ENCODE data around the gene GABPB1.
"Not testable (repeated sequence)": the region's sequence is repeated elsewhere in the genome, so short reads cannot be mapped to it uniquely, and the experiment has no call there.

Gene GABPB1

DNA sequence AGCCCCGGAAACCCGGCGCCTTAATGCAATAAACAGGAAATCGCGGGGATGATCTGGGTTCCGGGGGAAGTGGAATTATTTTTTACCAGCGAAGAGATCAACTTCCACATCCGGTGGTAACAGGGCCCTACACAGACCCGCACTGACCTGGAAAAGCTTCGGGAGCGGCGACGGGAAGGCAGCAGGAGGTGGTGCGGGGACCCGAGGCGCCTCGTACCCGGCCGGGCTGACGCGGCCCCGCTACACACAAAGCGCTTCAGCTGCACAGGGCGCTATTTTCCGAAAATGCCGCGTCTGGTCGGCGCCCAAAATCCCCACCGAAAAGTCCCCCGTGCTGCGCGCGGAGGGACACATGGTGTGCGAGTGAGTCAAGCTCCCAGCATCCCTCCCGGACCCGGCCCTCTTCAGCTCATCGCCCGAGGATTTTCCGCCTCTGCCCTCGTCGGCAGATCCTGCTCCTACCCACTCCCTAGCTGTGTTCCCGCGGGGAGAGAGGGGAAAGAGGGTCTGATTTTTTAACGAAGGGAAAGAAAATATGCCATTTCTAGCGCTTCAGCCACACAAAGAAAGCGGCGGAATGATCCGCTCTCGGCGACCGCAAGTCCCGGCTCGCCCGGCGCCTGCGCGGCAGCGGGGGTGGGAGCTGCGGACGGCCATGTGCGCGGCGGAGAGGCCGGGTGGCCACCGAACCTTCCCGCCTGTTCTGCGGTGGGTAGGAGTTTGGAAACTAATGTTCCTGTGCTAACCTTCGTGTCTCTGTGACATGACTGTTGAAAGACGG is at the start of gene GABPB1:
GABPB1 (minus strand) TSS at position 361 of the 781 bp plus-strand sequence. CDS start 45,400 bp downstream, outside the sequence.
- peak; percentile 82 for DNase-seq

DNA sequence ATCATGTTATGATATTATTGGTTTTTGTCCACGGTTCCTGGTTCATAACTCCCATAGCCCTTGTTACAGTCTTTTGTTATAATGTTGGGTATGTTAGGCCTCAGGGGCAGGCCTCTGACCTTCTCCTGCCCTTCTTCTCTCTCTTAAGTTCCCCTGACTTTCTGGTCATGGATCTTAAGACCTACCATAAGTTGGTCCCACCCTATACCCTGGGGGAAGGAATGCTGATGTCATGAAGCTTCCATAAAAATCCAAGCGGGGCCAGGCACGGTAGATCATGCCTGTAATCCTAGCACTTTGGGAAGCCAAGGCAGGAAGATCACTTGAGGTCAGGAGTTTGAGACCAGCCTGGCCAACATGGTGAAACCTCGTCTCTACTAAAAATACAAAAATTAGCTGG is 36.6 kb upstream of the GABPB1 start:
- not testable (repeated sequence) for DNase-seq

- DNase-seq, result no peak
Observed at GRCh38 chr15:50390554-50391264, 35.7 kb upstream of the GABPB1 start.

GRCh38 chr15:50382408-50382807 is 27.4 kb upstream of the GABPB1 start:
- not testable (repeated sequence) for DNase-seq

DNA sequence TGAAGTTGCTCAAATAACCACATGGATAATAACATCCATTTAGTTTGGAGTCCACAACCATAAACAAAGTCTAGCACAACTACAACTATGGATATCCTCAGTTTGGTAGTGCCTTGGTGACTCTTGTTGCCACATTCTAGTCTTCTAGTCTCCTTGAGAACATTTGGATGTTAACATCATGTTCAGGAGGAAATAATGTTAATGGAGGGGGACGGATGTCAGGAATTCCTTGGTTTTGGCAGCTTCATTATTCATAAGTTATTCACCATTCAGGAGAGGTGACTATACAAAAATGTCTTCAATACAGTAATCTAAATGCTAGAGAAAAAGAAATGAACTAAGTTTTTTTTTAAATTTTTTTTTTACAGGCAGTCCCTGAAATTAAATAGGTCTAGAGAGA is 26.4 kb upstream of the GABPB1 start:
- no peak for DNase-seq

DNA sequence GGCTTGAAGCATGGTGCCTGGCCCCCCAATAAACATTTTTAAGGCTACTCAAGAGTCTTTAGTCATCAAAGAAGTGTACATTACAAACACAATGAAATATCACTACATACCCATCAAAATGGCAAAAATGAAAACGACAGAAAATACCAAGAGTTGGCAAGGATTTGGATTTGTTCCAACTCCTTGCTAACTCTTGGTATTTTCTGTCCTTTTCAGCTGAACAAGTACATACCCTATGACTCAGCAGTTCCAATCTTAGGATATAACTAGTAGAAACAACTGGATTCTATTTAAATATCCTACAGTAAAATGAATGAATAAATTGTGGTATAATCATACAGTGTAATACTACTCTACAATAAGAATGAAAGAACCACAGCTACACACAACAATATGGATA is 25.1 kb upstream of the GABPB1 start:
- DNase-seq, result no peak

DNA sequence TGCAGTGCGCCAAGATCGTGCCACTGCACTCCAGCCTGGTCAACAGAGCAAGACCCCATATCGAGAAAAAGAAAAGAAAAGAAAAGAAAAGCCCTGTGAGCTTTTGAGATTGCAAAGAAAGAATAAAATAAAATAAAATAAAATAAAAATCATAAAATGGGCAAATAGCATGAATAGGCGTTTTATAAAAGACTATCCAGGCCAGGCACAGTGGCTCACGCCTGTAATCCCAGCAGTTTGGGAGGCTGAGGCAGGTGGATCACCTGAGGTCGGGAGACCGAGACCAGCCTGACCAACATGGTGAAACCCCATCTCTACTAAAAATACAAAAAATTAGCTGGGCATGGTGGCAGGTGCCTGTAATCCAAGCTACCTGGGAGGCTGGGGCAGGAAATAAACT is 24.4 kb upstream of the GABPB1 start:
- not testable (repeated sequence) for DNase-seq

GRCh38 chr15:50378776-50379175 is 23.8 kb upstream of the GABPB1 start:
- DNase-seq, result no peak

GRCh38 chr15:50377867-50378751 is 23.1 kb upstream of the GABPB1 start:
- DNase-seq, result no peak

GRCh38 chr15:50369564-50369963 is 14.6 kb upstream of the GABPB1 start:
- DNase-seq, result not testable (repeated sequence)

DNA sequence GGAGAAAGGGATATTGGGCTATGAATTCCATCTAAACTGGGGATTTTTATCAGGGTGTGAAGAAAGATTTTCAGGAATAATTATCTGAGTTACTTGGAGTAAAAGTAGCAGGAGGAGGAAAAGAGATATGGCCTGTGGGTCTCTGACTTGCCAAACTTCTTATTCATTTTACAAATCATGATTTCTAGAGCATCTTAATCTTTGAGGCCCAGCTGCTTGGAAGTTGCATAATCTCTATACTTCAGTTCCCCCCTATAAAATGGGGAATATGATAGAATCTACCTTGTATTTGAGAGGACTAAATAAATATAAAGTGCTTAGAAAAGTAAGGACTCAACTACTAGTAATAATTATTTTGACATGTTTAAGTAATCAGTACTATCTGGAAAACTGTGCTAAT is 11.0 kb upstream of the GABPB1 start:
- DNase-seq, result no peak

DNA sequence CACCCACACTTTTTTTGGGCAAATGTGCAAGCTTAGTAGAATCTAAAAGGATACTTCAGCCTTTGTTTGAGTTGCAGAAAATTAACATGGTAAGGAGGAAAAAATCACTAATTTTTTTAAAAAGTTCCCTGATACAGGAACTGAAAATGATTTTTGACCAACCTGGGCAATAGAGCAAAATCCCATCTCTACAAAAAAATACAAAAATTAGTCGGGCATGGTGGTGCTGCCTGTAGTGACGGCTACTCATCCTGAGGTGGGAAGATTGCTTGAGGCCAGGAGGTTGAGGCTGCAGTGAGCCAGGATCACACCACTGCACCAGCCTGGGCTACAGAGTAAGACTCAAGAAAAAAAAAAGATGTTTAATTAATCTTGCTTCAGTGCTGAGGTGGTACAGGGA is 10.6 kb upstream of the GABPB1 start:
- no peak for DNase-seq

DNA sequence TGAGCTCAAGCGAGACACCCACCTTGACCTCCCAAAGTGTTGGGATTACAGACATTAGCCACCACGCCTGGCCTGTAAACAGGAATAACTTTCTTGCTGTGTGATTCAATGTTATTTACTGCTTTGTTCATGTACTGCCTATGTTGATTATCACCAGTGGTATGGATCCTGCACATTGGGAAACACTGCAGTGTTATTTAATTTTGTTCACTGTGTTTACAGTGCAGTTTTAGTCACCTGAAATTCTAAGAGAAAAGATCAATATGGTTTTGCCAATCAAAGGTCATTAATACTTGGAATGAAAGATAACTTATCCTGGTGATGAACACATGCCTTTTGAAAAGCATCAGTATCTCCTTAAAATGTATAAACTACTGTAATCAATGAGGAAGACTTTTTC is 8.6 kb upstream of the GABPB1 start:
- DNase-seq, result no peak

DNA sequence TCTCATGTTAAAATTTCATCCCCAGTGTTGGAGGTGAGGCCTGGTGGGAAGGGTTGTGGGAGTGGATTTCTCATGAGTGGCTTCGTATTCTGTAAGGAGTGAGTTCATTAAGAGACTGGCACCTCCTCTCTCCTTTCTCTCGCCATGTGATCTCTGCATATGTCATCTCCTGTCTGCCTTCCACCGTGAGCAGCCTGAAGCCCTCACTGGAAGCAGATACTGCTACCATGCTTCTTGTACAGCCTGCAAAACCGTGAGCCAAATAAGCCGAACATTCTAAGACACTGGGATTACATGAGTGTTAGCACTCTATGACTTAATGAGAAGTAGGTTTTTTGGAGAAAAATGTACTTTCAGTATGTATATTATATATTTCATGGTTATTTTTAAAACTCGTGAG is 6.8 kb upstream of the GABPB1 start:
- DNase-seq, result no peak

GRCh38 chr15:50358845-50359244 is 3.8 kb upstream of the GABPB1 start:
- no peak for DNase-seq

DNA sequence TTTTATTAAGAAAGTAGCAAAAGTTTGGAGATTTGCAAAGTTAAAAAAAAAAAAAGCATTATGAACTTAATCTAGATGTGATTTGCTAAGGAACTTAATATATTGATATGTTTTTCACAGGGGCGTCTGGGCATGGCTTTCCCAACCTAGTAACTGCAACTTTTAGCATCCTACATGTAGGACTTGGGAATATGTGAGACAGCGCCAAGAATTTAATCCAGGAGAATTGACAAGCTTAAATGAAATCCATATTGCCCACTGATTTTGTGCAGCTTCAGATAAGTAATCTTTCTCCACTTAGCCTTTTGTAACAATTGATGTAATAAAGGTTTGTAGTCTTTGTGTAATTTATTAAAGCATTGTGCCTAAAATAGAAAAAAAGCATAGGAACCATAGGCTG is 982 bp upstream of the GABPB1 start:
- no peak for DNase-seq

- DNase-seq, result no peak
Observed at GRCh38 chr15:50355619-50355905, 564 bp upstream of the GABPB1 start.

- DNase-seq, result no peak
Observed at GRCh38 chr15:50353975-50354837, 792 bp downstream of the GABPB1 start.

- DNase-seq, result no peak
Observed at GRCh38 chr15:50353251-50353974, 1.6 kb downstream of the GABPB1 start.

- DNase-seq, result no peak
Observed at GRCh38 chr15:50350621-50351020, 4.4 kb downstream of the GABPB1 start.

DNA sequence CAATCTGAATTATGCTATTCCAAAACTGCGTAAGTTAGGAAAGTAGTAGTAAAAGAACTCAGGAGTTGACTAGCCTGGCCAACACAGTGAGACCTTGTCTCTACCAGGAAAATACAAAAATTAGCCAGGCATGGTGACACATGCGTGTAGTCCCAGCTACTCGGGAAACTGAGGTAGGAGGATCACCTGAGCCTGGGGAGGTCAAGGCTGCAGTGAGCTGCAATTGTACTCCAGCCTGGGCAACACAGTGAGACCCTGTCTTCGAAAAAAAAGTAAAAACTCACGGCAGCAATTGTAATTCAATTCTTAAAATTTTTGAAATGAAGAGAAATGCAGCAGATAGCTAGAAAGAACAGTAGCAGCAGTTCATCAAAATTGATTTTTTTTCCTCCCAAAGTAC is 9.7 kb downstream of the GABPB1 start:
- DNase-seq, result no peak

- DNase-seq, result no peak
Observed at GRCh38 chr15:50344006-50344464, 11.0 kb downstream of the GABPB1 start.
